ENCODE measurements around the gene VEZT. TPM values are rescaled to one million over a fixed set of nuclear protein-coding genes. Genes with fewer than 3 reads are reported as not detected.

Gene VEZT
- total RNA-seq, 1 donor from 2014 or later, result 293 TPM

GRCh38 chr12:95197636-95198035 lies 20.0 kb upstream of the VEZT start:
- no peak for DNase-seq (ENCODE audit: low spot score in 2 of 2)
- no peak for FAIRE-seq

GRCh38 chr12:95198914-95199313 lies 18.7 kb upstream of the VEZT start:
- no peak for FAIRE-seq
- DNase-seq (ENCODE audit: low spot score in 2 of 2), result no peak

- no peak for DNase-seq (ENCODE audit: low spot score in 2 of 2)
- no peak for FAIRE-seq
These were observed 17.3 kb upstream of the VEZT start for GRCh38 chr12:95200128-95200894.

- FAIRE-seq (no peak), DNase-seq (ENCODE audit: low spot score in 2 of 2) (no peak)
These were observed 16.4 kb upstream of the VEZT start for GRCh38 chr12:95201056-95201670.

- DNase-seq (ENCODE audit: low spot score in 2 of 2) (no peak), FAIRE-seq (no peak)
These were observed 14.7 kb upstream of the VEZT start for GRCh38 chr12:95202691-95203486.

- FAIRE-seq (no peak), DNase-seq (ENCODE audit: low spot score in 2 of 2) (no peak)
These were observed 14.0 kb upstream of the VEZT start for GRCh38 chr12:95203487-95204030.

- FAIRE-seq (no peak), DNase-seq (ENCODE audit: low spot score in 2 of 2) (no peak)
These were observed 13.3 kb upstream of the VEZT start for GRCh38 chr12:95204141-95204866.

- DNase-seq (ENCODE audit: low spot score in 2 of 2), result no peak
- no peak for FAIRE-seq
These were observed 12.5 kb upstream of the VEZT start for GRCh38 chr12:95205016-95205624.

GRCh38 chr12:95205685-95206084 lies 11.9 kb upstream of the VEZT start:
- FAIRE-seq (no peak), DNase-seq (ENCODE audit: low spot score in 2 of 2) (no peak)

- DNase-seq (ENCODE audit: low spot score in 2 of 2) (no peak), FAIRE-seq (no peak)
These were observed 10.7 kb upstream of the VEZT start for GRCh38 chr12:95206916-95207315.

GRCh38 chr12:95207407-95207806 lies 10.2 kb upstream of the VEZT start:
- DNase-seq (ENCODE audit: low spot score in 2 of 2) (no peak), FAIRE-seq (no peak)

GRCh38 chr12:95208678-95209077 lies 8.9 kb upstream of the VEZT start:
- FAIRE-seq (no peak), DNase-seq (ENCODE audit: low spot score in 2 of 2) (no peak)

GRCh38 chr12:95212586-95212985 lies 5.0 kb upstream of the VEZT start:
- DNase-seq (ENCODE audit: low spot score in 2 of 2), result no peak
- FAIRE-seq, result no peak

GRCh38 chr12:95213119-95213518 lies 4.5 kb upstream of the VEZT start:
- DNase-seq (ENCODE audit: low spot score in 2 of 2) (no peak), FAIRE-seq (no peak)

- no peak for FAIRE-seq
- no peak for DNase-seq (ENCODE audit: low spot score in 2 of 2)
These were observed 3.7 kb upstream of the VEZT start for GRCh38 chr12:95213928-95214327.

GRCh38 chr12:95214466-95214865 lies 3.1 kb upstream of the VEZT start:
- DNase-seq (ENCODE audit: low spot score in 2 of 2) (no peak), FAIRE-seq (no peak)

GRCh38 chr12:95215949-95216348 lies 1.7 kb upstream of the VEZT start:
- FAIRE-seq (no peak), DNase-seq (ENCODE audit: low spot score in 2 of 2) (no peak)

GRCh38 chr12:95216711-95217376 lies 763 bp upstream of the VEZT start:
- FAIRE-seq, result no peak
- DNase-seq (ENCODE audit: low spot score in 2 of 2), result no peak

Data from frontal cortex (tissue), 4 donors.